AG04449 (cell line): ENCODE measurements around the gene CKS1B.

ENCODE experiments used
- CTCF ChIA-PET: fragments of 350-600 bp; formaldehyde crosslinking; extraction: SDS; loops from one replicate; lab custom pipeline; 2021; ENCODE audit warnings: antibody characterized with exemption; lab: Yijun Ruan, JAX
- POLR2A ChIA-PET: fragments of 400-600, 350-600 bp; formaldehyde crosslinking; extraction: SDS; loops from one replicate; lab custom pipeline; 2020; ENCODE audit warnings: antibody characterized with exemption, inconsistent platforms; lab: Yijun Ruan, JAX
- DNase-seq: peaks from one replicate; pipeline ENCODE4 v3.0.0-alpha.2; 2010; ENCODE audit warnings: low read depth, low spot score
- H3K4me3 ChIP-seq: 2 replicates; pipeline ENCODE4 v1.5.1; 2011; ENCODE audit warnings: low read depth, mild to moderate bottlenecking, control low read depth, low read length
- CTCF ChIP-seq: IDR thresholded peaks from one replicate; pipeline ENCODE4 v1.5.1; 2011; ENCODE audit warnings: mild to moderate bottlenecking, moderate library complexity, low read length, control low read depth, inconsistent platforms; ENCODE audit not compliant: insufficient read depth; ENCODE audit errors: missing control alignments

Gene CKS1B

GRCh38 chr1:154974102-154974807, at the start of gene CKS1B:
CKS1B (plus strand) TSS chr1:154974681; CDS start chr1:154974746, 65 bp downstream.
- ChIA-PET CTCF (interaction anchor here (1.0 to 13.1 kb wide), 4 partner anchors 13 to 111 kb away, joined by 3 to 176 read pairs (median 26); partner anchors contain the start of genes LENEP, PBXIP1 and PYGO2), POLR2A (interaction anchor here (0.5 to 4.7 kb wide), 8 partner anchors 9 to 29 kb away, joined by 3 to 74 read pairs (median 5); partner anchors contain the start of genes FLAD1, LENEP, PBXIP1 and PYGO2)
- no peak for TF ChIP-seq CTCF
- peak; percentile 100 for DNase-seq
- H3K4me3 ChIP-seq, result peak within 1 kb of the TSS; percentile 75

GRCh38 chr1:154925335-154926170, 48.9 kb upstream of the CKS1B start:
- no peak overlapping the region for H3K4me3 ChIP-seq
- no peak for TF ChIP-seq CTCF
- ChIA-PET CTCF (interaction anchor here (0.7 to 1.7 kb wide), 3 partner anchors 8 to 256 kb away, joined by 3 to 7 read pairs (median 3); partner anchors contain the start of gene PMVK), POLR2A (no interaction called here)
- no peak for DNase-seq

- ChIA-PET CTCF (interaction anchor here (0.7 to 1.7 kb wide), 2 partner anchors 9 to 10 kb away, joined by 3 to 7 read pairs; partner anchors contain the start of gene PMVK), POLR2A (no interaction called here)
- no peak for TF ChIP-seq CTCF
- no peak for DNase-seq
- no peak overlapping the region for H3K4me3 ChIP-seq
Measured at GRCh38 chr1:154926201-154926600, 48.3 kb upstream of the CKS1B start.

GRCh38 chr1:154931940-154932487, 42.5 kb upstream of the CKS1B start:
- H3K4me3 ChIP-seq, result no peak overlapping the region
- no peak for TF ChIP-seq CTCF
- POLR2A ChIA-PET, result no interaction called here
- CTCF ChIA-PET, result interaction anchor here (0.8 to 1.7 kb wide), 3 partner anchors 13 to 264 kb away, joined by 3 to 4 read pairs (median 4); no protein-coding TSS in a partner anchor
- DNase-seq, result no peak

GRCh38 chr1:154934358-154934948, 40.0 kb upstream of the CKS1B start:
- no peak for TF ChIP-seq CTCF
- ChIA-PET CTCF (interaction anchor here (0.7 to 2.1 kb wide), 5 partner anchors 10 to 264 kb away, joined by 3 to 11 read pairs (median 3); no protein-coding TSS in a partner anchor), POLR2A (no interaction called here)
- H3K4me3 ChIP-seq, result no peak overlapping the region
- DNase-seq, result no peak
